ENCODE results near the gene PTGR1.

The PTGR1 gene

GRCh38 chr9:111615928-111616327 is 16.5 kb upstream of the PTGR1 start:
- no peak overlapping the region for H3K4me3 ChIP-seq (ENCODE audit: low read depth, low read length)
- no peak for TF ChIP-seq CTCF (conservative IDR thresholded peaks at IDR 0.05; ENCODE audit: low read depth, low read length)
- peak; percentile 53 for DNase-seq (ENCODE audit: low read depth)

GRCh38 chr9:111613436-111614040 is 14.1 kb upstream of the PTGR1 start:
- no peak for TF ChIP-seq CTCF (conservative IDR thresholded peaks at IDR 0.05; ENCODE audit: low read depth, low read length)
- H3K4me3 ChIP-seq (ENCODE audit: low read depth, low read length) = no peak overlapping the region
- DNase-seq (ENCODE audit: low read depth) = no peak

GRCh38 chr9:111610845-111611244 is 11.4 kb upstream of the PTGR1 start:
- no peak overlapping the region for H3K4me3 ChIP-seq (ENCODE audit: low read depth, low read length)
- no peak for TF ChIP-seq CTCF (conservative IDR thresholded peaks at IDR 0.05; ENCODE audit: low read depth, low read length)
- DNase-seq (ENCODE audit: low read depth) = no peak

GRCh38 chr9:111610149-111610548 is 10.7 kb upstream of the PTGR1 start:
- DNase-seq (ENCODE audit: low read depth) = no peak
- no peak for TF ChIP-seq CTCF (conservative IDR thresholded peaks at IDR 0.05; ENCODE audit: low read depth, low read length)
- no peak overlapping the region for H3K4me3 ChIP-seq (ENCODE audit: low read depth, low read length)

- DNase-seq (ENCODE audit: low read depth) = no peak
- no peak overlapping the region for H3K4me3 ChIP-seq (ENCODE audit: low read depth, low read length)
- no peak for TF ChIP-seq CTCF (conservative IDR thresholded peaks at IDR 0.05; ENCODE audit: low read depth, low read length)
Measured at GRCh38 chr9:111605041-111605559, 5.7 kb upstream of the PTGR1 start.

GRCh38 chr9:111604054-111604615 is 4.7 kb upstream of the PTGR1 start:
- no peak for TF ChIP-seq CTCF (conservative IDR thresholded peaks at IDR 0.05; ENCODE audit: low read depth, low read length)
- DNase-seq (ENCODE audit: low read depth) = no peak
- no peak overlapping the region for H3K4me3 ChIP-seq (ENCODE audit: low read depth, low read length)

GRCh38 chr9:111603041-111603440 is 3.6 kb upstream of the PTGR1 start:
- no peak overlapping the region for H3K4me3 ChIP-seq (ENCODE audit: low read depth, low read length)
- no peak for DNase-seq (ENCODE audit: low read depth)
- TF ChIP-seq CTCF (conservative IDR thresholded peaks at IDR 0.05; ENCODE audit: low read depth, low read length) = no peak
